Kidney capillary endothelial cell (primary cell): Measurements from ENCODE around the gene HIPK3.
A peak's percentile ranks its signal among the peaks of the same experiment; 100 is the strongest.

Experiments used
- DNase-seq: peaks from one replicate; pipeline ENCODE4 v3.0.0-alpha.2; 2018; ENCODE audit warnings: low spot score

Gene HIPK3

DNA sequence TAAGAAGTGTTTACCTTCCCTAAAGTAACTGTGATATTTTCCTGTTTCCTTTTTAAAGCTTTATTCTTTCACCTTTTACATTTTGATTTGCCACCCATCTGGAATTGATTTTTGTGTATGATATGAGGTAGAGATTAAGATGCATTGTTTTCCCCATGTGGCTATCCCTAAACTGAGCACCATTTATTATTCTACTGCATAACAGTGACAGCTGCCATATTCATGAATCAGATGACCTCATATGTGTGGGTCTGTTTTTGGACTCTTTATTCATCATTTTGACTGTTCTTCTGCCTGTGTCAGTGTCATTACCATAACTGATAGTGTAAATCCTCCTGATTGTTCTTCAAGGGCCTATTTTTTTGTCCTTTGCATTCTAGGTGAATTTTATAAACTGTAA is 50.8 kb downstream of the HIPK3 start:
- DNase-seq: no peak

DNA sequence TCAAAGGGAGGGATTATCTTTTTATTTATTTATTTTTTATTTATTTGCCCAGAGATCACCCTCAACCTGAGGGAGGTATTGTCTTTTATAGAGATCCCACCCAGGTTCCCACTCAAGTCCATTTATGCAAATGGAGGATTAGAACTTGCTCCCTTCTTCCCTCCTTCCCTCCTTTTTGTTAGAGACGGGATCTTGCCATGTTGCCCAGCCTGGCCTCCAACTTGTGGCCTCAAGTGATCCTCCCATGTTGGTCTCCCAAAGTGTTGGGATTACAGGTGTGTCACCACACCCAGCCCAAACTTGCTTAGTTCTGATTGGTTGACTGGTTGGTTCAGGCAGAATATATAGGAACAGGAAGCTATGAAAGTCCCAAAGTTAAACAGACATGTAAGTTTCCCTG is 51.9 kb downstream of the HIPK3 start:
- no peak for DNase-seq

DNA sequence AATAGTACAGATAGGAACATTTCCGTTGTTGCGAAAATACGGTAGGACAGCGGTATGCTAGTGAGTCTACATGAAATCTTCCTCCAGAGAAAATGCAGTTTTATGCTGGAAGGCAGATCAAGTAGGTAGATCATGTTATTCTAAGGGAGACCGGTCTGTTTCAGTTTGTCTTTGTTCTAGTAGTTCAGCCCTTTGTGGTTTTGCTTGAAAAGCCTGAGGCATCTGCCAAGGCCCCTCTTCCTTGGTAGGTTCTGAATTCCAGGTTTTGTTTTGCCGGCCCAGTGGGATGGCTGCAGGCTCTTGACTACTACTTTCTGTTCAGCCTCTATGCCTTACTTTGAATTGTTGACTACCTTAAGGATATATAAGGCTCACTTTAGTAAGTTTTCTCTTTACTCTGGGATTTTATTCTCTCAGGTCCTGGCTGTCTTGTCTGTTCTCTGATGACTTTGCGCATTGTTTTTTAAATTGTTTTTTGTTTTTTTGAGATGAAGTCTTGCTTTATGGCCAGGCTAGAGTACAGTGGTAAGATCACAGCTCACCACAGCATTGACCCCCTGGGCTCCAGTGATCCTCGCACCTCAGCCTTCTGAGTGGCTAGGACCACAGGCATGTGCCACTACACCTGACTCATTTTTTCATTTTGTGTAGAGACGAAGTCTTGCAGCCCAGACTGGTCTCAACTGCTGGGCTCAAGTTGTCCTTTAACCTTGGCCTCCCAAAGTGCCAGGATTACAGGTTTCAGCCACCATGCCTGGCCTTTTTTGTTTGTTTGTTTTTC is 53.7 kb downstream of the HIPK3 start:
- DNase-seq: no peak

GRCh38 chr11:33311680-33312079 is 54.5 kb downstream of the HIPK3 start:
- DNase-seq: no peak

DNA sequence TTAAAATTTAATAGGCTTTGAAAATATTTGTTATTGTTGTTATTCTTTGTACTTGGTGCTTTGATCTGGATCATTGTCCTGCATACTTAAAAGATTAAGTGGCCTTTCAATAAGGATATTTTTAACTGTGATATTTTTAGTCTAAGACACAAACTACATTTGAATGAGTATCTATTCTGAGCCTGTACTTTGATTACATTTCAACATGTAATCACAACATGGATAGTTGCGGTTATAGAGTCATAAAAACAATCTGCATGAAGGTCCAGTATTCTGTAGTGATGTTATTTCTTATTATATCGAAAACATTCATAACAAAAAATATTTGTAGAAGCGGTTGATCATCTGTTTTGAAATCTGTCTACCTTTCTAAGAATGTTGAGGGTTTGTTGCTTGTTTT is 58.6 kb downstream of the HIPK3 start:
- no peak for DNase-seq

DNA sequence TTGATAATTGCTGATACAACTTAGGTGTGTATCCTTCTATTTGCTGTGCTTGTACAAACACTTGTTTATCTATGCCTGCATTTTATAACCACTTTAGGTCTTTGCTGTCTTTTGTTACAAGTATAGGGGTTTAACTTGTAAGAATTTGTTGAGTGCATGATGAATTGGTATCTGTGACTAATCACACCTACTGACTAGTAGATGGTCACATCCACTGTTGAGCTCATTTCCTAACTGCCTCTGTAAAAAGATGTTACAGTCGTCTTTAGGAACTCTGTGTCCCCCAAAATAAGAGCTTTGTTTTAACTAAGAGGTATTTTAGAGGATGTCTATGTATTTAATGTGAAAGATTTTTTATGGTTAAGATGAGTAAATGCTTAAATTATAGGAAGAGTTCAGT is 60.5 kb downstream of the HIPK3 start:
- DNase-seq: peak; percentile 68

GRCh38 chr11:33320016-33320813 is 63.0 kb downstream of the HIPK3 start:
- no peak for DNase-seq

DNA sequence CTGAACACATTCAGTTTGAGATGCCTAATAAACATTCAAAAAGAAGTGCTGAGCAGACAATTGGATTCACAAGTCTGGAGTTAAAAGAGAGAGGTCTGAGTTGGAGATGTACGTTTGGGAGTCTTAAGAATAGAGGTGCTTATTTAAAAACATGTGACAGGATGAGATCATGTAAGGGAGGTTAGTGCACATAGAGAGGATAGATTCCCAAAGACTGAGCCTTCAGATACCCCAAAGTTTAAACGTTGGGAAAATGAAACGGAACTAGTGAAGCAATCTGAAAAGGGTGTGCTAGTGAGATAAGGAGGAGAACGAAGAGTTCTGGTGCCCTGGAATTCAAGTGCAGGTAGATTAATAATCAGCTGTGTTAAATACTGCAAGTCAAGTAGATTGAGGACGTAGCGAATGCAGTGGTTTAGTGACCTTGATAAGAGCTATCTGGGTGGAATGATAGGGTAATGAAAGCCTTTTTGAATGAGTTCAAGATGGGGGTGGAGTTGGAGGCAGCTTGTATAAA is 63.7 kb downstream of the HIPK3 start:
- no peak for DNase-seq

- no peak for DNase-seq
Observed at GRCh38 chr11:33321422-33321821, 64.2 kb downstream of the HIPK3 start.

GRCh38 chr11:33323421-33323820 is 66.2 kb downstream of the HIPK3 start:
- no peak for DNase-seq

GRCh38 chr11:33324302-33324985 is 67.3 kb downstream of the HIPK3 start:
- DNase-seq: no peak

GRCh38 chr11:33325451-33325850 is 68.3 kb downstream of the HIPK3 start:
- no peak for DNase-seq

- DNase-seq: peak; percentile 57
Observed at GRCh38 chr11:33329705-33330329, 72.6 kb downstream of the HIPK3 start.

DNA sequence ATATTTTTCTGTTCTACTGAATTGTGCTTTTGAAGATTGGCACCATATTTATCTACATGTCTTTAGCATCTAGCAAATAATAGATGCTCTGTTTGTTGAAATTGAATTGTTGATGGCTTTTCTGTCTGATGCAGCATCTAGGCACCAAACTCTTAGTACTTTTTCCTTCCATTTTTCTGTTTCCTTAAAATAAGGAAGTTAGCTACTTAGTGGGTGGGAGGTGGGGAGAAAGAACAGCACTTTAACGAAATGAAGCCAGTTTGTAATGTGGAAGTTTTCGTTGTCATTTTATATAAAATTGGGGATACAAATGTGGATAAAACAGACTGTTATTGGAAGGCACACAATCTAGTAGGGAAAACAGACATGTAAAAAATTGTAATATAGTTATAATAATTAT is 76.6 kb downstream of the HIPK3 start:
- no peak for DNase-seq

DNA sequence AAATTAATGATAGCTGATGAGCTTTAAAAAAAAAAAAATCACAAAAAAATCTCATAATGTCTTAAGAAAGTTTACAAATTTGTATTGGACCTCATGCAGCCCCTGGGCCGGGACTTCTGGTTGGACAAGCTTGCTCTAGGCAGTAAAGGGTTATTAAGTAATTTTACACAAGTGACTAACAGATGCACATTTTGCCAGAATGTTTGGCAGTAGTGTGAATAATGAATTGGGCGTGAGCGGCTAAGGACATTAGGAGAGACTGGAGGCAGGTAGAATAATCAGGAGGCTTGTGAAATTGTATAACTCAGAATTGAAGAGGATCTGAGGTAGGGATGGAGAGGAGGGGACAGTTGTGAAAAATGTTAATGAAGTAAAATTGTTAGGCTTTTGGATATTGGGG is 77.4 kb downstream of the HIPK3 start:
- no peak for DNase-seq

GRCh38 chr11:33339247-33339646 is 82.1 kb downstream of the HIPK3 start:
- no peak for DNase-seq

DNA sequence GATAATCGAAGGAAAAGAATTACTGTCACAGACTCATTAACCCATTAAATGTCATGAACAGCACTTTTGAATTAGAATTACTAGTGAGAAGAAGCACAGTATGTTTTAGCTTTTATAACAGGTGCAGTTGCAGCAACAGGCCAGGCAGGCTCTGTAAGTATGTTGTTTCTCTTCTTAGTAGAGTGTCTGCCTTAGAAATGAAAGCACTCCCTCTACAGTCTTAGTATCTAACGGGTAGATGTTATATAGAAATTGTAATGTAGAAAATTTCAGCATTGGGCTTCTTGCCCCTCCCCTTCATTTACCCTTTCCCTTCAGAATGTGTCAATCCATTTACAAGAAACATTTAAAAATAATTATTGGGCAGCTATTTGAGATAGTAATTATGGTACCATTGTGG is 87.4 kb downstream of the HIPK3 start:
- DNase-seq: no peak

DNA sequence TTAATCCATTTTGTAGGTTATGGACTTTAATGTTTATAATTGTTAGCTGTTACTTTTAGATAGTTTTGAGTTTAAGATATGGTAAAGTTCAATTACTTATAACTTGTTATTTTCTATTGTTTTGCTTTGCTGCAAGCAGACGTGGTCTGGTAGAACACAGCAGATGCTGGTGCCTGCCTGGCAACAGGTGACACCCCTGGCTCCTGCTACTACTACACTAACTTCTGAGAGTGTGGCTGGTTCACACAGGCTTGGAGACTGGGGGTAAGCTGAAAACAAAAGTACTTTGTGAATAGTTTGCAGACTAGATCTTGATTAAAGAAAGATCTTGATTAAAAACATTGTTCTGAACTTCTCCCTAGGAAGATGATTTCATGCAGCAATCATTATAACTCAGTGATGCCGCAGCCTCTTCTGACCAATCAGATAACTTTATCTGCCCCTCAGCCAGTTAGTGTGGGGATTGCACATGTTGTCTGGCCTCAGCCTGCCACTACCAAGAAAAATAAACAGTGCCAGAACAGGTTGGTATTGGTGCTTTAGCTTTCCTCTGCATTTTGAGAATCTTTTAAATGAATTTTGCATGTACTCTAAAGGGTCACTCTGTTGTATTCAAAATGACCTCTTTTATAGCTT is 90.4 kb downstream of the HIPK3 start:
- DNase-seq: no peak

DNA sequence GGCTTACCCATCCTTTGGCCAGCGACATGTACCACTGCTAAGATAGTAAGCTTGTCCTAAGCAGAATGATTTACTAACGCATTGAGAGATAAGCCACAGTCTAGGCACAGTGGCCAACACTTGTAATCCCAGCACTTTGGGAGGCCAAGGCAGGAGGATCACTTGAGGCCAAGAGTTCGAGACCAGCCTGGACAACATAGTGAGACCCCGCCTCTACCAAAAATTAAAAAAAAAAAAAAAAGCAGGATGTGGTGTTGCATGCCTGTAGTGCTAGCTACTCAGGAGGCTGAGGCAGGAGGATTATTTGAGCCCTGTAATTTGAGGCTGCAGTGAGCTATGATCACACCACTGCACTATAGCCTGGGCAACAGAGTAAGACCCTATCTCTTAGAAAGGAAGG is 93.1 kb downstream of the HIPK3 start:
- no peak for DNase-seq

DNA sequence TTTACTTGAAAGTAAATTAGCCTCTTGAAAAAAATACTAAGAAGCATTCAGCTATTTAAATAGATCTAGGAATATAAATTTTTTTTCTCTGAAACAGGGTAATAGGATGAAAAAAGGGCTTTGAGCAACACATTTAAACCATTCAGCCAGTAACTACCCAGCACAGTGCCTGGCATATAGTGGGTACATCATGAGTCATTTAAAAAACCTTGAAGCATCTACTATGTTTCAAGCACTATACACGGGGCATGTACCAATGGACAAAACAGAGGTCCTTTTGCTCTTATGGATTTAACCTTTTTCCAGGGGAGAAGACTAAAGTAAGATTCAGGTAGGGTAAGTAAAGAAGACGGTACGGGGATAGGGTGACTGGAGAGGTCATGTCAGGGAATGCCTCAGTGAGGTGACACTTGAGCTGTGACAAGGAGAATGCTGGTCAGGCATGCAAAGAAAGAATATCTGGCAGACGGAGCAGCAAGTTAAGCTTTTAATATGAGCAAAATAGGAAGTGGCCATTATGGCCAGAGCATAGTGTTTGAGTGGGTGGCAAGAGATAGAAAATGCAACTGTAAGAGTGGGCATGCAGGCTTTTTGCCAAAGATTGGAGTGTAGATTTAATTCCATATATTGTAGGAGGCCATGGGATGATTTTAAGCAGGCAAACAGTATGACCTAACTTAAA is 101.1 kb downstream of the HIPK3 start:
- no peak for DNase-seq

- DNase-seq: no peak
Observed at GRCh38 chr11:33360642-33361041, 103.5 kb downstream of the HIPK3 start.
